Panc1 (cell line): ENCODE measurements around the gene PLAAT4. TPM values are rescaled to one million over a fixed set of nuclear protein-coding genes. Genes with fewer than 3 reads are reported as not detected.

Experiments used
- ATAC-seq: fragments of 200-7000 bp; cut with Tn5 transposase; 2 replicates; pipeline ENCODE4 v1.9.1; 2020; ENCODE audit warnings: mild to moderate bottlenecking, moderate library complexity
- BruUV-seq: library from RNA; stranded (reverse); fragments of 400-500 nt; replicated peaks from 2 replicates; lab custom pipeline; 2021; lab: Mats Ljungman, UMichigan
- CTCF ChIA-PET: fragments of 300-600 bp; sonication (Branson Sonifier 250); formaldehyde crosslinking; loops from one replicate; lab custom pipeline; 2022; ENCODE audit warnings: antibody characterized with exemption; lab: Charles Lee
- POLR2A ChIA-PET: fragments of 300-600 bp; sonication (Branson Sonifier 250); formaldehyde crosslinking; loops from one replicate; lab custom pipeline; 2022; ENCODE audit warnings: antibody characterized with exemption; lab: Charles Lee
- DNase-seq: peaks from one replicate; pipeline ENCODE4 v3.0.0-alpha.2; 2010; ENCODE audit warnings: low read depth, low spot score
- H3K27ac ChIP-seq: 2 replicates; pipeline ENCODE4 v1.5.1; 2011; ENCODE audit warnings: mild to moderate bottlenecking, low read length, inconsistent platforms
- H3K27me3 ChIP-seq: fragments of 200-500 bp; sonication (Bioruptor generic); 2 replicates; pipeline ENCODE4 v1.6.0; 2014; ENCODE audit warnings: low read length, inconsistent platforms; ENCODE audit not compliant: control insufficient read depth, insufficient read depth
- H3K36me3 ChIP-seq: fragments of 200-500 bp; sonication (Bioruptor generic); 2 replicates; pipeline ENCODE4 v1.5.1; 2014; ENCODE audit warnings: inconsistent platforms, mild to moderate bottlenecking, low read length, moderate library complexity; ENCODE audit not compliant: control insufficient read depth, insufficient read depth
- H3K4me1 ChIP-seq: 2 replicates; pipeline ENCODE4 v1.5.1; 2011; ENCODE audit warnings: inconsistent platforms, mild to moderate bottlenecking, low read length, moderate library complexity; ENCODE audit not compliant: control insufficient read depth, insufficient read depth
- H3K4me3 ChIP-seq, 2 experiments: 2 replicates each; pipeline ENCODE4 v1.5.1; 2011 to 2012; ENCODE audit warnings: low read depth in 2 of 2, low read length in 2 of 2, mild to moderate bottlenecking in 2 of 2, inconsistent platforms in 1 of 2, moderate library complexity in 1 of 2
- H3K9me3 ChIP-seq: fragments of 200-500 bp; sonication (Bioruptor generic); 2 replicates; pipeline ENCODE4 v1.5.1; 2014; ENCODE audit warnings: low read depth, mild to moderate bottlenecking, inconsistent platforms, low read length, moderate library complexity; ENCODE audit not compliant: control insufficient read depth, insufficient read depth
- POLR2AphosphoS5 ChIP-seq: IDR thresholded peaks from 2 replicates; pipeline ENCODE4 v1.6.1; 2012; ENCODE audit warnings: mild to moderate bottlenecking, low read depth, low read length, moderate library complexity
- SIN3A ChIP-seq: IDR thresholded peaks from 2 replicates; pipeline ENCODE4 v1.6.1; 2012; ENCODE audit warnings: low read depth, mild to moderate bottlenecking, low read length, moderate library complexity, borderline replicate concordance; ENCODE audit not compliant: insufficient read depth
- TCF7L2 ChIP-seq: IDR thresholded peaks from 2 replicates; pipeline ENCODE4 v1.6.1; 2011; ENCODE audit warnings: mild to moderate bottlenecking, low read depth, low read length, inconsistent platforms
- in situ Hi-C: cut with HindIII; loops from 2 replicates; pipeline ENCODE4 v1.10.0; 2016; ENCODE audit warnings: low sequenced_read_pairs, low pct_unique_long_range_greater_than_20kb
- intact Hi-C: fragments of 100-400 bp; cut with micrococcal nuclease; formaldehyde crosslinking; loops from one replicate; pipeline ENCODE4 v1.10.0; 2022; ENCODE audit not compliant: unreplicated experiment
- total RNA-seq: library from RNA; stranded (reverse); gene quantifications from one replicate; pipeline ENCODE4 v1.2.1, GENCODE V29; 2021; ENCODE audit not compliant: unreplicated experiment
- TF ChIP-seq, protein P1 (sequence below), 2 experiments: IDR thresholded peaks; 2 replicates each; pipeline ENCODE4 v1.6.1; 2011 to 2012; ENCODE audit warnings: low read depth in 2 of 2, control low read depth in 1 of 2, low read length in 1 of 2, mild to moderate bottlenecking in 1 of 2, moderate library complexity in 1 of 2; ENCODE audit not compliant: insufficient read depth in 1 of 2
- TF ChIP-seq, protein P2 (sequence below): fragments of 450-650 bp; IDR thresholded peaks from 2 replicates; pipeline ENCODE4 v1.5.1; 2017; ENCODE audit warnings: mild to moderate bottlenecking

The PLAAT4 gene
- total RNA-seq, 1 experiment from 2014 or later = 15.2 TPM

DNA sequence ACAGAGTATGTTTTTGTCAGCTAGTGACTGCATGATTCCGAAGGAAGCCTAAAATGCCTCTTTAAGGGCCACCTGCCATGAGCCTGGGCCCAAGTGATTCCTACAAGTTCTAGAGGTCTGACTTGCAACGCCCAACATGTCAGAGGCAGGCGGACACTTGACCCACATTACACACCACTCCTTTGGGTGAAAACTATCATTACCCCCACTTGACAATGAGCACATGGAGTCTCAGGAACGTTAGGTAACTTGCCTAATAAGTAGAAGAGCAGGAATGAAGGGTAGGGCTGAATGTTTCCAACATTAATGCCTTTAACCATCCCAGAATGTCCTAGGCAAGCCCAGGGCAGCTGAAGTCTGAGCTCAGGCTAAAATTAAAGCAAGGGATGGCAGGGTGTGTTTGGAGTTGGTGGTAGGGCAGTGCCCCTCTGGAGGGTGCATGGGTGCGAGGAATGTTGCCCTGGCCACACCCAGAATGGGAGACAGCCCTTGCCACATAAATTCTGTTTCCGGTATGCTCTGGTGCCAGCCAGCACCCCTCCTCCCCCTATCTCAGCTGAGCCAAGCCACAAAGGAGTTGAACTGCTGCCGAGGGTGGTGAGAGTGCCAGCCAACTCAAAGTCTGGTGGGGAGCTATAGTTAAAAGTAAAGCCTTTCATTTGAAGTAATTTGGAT lies 24.0 kb downstream of the PLAAT4 start:
- no peaks in the 10 kb centered on the region for H3K36me3 ChIP-seq
- no peak overlapping the region for H3K27ac ChIP-seq
- in situ Hi-C loops = no loop called here
- no peak for DNase-seq
- intact Hi-C loops = no loop called here
- ChIA-PET POLR2A (interaction anchor here (0.6 kb wide), 1 partner anchor 422 kb away, joined by 13 read pairs; no protein-coding TSS in a partner anchor), CTCF (no interaction called here)
- H3K4me3 ChIP-seq = no peak overlapping the region
- no peaks in the 10 kb centered on the region for H3K9me3 ChIP-seq
- BruUV-seq = no TSS peak
- TF ChIP-seq TCF7L2 = no peak
- TF ChIP-seq, protein P1, sequence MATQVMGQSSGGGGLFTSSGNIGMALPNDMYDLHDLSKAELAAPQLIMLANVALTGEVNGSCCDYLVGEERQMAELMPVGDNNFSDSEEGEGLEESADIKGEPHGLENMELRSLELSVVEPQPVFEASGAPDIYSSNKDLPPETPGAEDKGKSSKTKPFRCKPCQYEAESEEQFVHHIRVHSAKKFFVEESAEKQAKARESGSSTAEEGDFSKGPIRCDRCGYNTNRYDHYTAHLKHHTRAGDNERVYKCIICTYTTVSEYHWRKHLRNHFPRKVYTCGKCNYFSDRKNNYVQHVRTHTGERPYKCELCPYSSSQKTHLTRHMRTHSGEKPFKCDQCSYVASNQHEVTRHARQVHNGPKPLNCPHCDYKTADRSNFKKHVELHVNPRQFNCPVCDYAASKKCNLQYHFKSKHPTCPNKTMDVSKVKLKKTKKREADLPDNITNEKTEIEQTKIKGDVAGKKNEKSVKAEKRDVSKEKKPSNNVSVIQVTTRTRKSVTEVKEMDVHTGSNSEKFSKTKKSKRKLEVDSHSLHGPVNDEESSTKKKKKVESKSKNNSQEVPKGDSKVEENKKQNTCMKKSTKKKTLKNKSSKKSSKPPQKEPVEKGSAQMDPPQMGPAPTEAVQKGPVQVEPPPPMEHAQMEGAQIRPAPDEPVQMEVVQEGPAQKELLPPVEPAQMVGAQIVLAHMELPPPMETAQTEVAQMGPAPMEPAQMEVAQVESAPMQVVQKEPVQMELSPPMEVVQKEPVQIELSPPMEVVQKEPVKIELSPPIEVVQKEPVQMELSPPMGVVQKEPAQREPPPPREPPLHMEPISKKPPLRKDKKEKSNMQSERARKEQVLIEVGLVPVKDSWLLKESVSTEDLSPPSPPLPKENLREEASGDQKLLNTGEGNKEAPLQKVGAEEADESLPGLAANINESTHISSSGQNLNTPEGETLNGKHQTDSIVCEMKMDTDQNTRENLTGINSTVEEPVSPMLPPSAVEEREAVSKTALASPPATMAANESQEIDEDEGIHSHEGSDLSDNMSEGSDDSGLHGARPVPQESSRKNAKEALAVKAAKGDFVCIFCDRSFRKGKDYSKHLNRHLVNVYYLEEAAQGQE (IDR thresholded peaks at IDR 0.05; ENCODE audit: insufficient read depth in 1 of 2, low read depth in 2 of 2, low read length in 1 of 2) = no peak
- TF ChIP-seq SIN3A = no peak
- TF ChIP-seq POLR2AphosphoS5 = no peak
- TF ChIP-seq, protein P2, sequence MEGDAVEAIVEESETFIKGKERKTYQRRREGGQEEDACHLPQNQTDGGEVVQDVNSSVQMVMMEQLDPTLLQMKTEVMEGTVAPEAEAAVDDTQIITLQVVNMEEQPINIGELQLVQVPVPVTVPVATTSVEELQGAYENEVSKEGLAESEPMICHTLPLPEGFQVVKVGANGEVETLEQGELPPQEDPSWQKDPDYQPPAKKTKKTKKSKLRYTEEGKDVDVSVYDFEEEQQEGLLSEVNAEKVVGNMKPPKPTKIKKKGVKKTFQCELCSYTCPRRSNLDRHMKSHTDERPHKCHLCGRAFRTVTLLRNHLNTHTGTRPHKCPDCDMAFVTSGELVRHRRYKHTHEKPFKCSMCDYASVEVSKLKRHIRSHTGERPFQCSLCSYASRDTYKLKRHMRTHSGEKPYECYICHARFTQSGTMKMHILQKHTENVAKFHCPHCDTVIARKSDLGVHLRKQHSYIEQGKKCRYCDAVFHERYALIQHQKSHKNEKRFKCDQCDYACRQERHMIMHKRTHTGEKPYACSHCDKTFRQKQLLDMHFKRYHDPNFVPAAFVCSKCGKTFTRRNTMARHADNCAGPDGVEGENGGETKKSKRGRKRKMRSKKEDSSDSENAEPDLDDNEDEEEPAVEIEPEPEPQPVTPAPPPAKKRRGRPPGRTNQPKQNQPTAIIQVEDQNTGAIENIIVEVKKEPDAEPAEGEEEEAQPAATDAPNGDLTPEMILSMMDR = no peak
- H3K4me1 ChIP-seq = no peaks in the 10 kb centered on the region
- H3K27me3 ChIP-seq = no peaks in the 10 kb centered on the region
- no peak for ATAC-seq

DNA sequence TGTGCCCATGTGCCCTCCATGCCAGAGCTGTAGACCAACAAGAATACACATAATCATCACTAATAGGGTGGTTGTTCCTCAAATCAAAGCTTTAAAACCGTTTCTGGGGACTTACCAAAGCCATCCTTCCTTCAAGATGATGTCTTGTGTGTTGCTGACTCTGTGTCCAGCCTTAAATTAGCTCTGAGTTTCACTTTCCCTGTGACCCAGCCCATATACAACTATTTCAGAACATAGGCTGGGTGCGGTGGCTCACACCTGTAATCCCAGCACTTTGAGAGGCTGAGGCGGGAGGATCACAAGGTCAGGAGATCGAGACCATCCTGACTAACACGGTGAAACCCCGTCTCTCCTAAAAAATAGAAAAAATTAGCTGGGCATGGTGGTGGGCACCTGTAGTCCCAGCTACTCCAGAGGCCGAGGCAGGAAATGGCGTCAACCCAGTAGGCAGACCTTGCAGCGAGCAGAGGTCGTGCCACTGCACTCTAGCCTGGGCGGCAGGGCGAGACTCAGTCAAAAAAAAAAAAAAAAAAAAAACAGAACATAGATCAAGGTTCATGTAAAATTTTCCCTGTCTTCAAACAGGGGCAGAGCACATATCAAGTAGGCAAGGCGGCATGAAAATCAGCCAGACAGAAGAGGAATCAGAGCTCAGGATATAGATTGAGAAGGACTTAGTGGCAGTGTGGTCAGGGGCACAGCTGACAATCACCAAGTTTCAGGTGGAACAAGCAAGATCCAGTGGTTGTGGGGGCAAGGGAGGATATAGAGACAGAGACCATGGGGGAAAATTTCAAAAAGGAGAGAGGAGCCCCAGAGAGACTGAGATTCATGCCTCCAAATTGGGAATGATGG lies 26.8 kb downstream of the PLAAT4 start, which contains the start of gene PLAAT2:
PLAAT2 (minus strand) TSS at position 179 of the 855 bp plus-strand sequence; CDS start at position 124, 55 bp downstream.
- ChIA-PET CTCF (interaction anchor here (0.7 kb wide), 1 partner anchor 43 kb away, joined by 13 read pairs; no protein-coding TSS in a partner anchor), POLR2A (no interaction called here)
- ATAC-seq = no peak
- intact Hi-C loops = no loop called here
- DNase-seq = no peak
- H3K4me3 ChIP-seq = no peak within 1 kb of the TSS
- no TSS peak for BruUV-seq
- H3K27me3 ChIP-seq = no peaks in the 10 kb centered on the region
- H3K36me3 ChIP-seq = no peaks in the 10 kb centered on the region
- TF ChIP-seq TCF7L2 = no peak
- no peak for TF ChIP-seq SIN3A
- TF ChIP-seq, protein P2 = no peak
- TF ChIP-seq, protein P1 (IDR thresholded peaks at IDR 0.05; ENCODE audit: insufficient read depth in 1 of 2, low read depth in 2 of 2, low read length in 1 of 2) = no peak
- no peak for TF ChIP-seq POLR2AphosphoS5
- in situ Hi-C loops = no loop called here
- no peaks in the 10 kb centered on the region for H3K9me3 ChIP-seq
- H3K4me1 ChIP-seq = peaks cover 7% of the 10 kb centered on the region
- H3K27ac ChIP-seq = no peak within 1 kb of the TSS
